ENCODE results near the gene GRIN3B.

Gene GRIN3B

GRCh38 chr19:1000095-1000494 lies at the start of gene GRIN3B:
GRIN3B (plus strand) TSS chr19:1000419; CDS start chr19:1000438, 19 bp downstream.
- TF ChIP-seq CTCF (IDR thresholded peaks at IDR 0.05): peak; percentile 67

DNA sequence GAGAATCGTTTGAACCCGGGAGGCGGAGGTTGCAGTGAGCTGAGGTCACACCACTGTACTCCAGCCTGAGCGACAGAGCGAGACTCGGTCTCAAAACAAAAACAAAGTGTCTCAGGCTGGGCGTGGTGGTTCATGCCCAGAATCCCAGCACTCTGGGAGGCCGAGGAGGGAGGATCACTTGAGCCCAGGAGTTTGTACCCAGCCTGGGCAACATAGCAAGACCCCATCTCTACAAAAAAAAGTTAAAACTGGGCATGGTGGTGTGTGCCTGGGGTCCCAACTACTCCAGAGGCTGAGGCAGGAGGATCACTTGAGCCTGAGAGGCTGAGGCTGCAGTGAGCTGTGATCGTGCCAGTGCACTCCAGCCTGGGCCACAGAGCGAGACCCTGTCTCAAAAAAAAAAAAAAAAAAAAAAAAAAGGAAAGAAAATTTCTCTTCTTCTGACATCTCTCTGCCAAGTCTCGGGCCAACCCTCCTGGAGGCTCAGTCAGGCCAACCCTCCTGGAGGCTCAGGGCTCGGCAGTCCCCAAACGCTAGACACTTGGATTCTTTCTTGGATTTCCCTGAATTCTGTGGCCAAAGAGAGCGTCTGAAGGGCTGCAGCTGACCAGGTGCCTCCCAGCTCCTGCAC lies 48.1 kb upstream of the GRIN3B start:
- no peak for TF ChIP-seq CTCF (IDR thresholded peaks at IDR 0.05)

DNA sequence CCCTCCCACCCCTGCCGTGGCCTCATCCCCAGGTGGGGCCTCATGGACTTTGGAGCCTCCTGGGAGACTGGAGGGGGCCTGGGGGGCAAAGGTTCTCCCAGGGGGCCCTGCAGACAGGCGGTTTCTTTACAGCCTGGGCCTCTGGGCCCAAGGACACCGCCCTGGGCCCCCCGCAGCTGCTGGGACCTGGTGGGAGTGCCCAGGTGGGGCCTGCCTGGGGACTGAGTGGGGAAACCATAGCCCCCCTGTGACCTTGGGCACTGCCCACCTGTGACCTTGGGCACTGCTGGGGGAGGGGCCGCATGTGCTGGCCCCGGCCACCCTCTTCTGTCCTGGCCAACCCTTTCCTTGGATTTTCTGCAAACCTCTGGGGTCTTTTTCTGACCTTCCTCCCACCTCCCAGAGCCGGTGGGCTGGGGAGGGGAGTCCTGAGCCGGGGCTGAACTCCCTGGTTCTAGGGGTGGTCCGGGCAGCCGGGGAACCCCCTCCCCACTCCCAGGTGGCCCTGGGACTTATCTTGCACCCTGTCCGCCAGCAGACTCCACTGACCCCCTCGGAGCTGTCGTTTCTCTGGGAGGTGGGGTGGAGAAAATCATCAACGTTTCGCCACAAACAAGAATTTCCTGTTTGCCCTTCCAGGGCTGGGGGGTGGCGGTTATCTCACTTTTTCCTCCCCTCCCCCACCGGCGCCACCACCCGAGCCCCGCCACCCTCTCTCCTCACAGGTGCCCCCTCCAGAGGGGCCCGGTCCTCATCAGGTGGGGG lies 47.4 kb upstream of the GRIN3B start:
- TF ChIP-seq CTCF (IDR thresholded peaks at IDR 0.05): no peak

GRCh38 chr19:953445-954271 lies 46.6 kb upstream of the GRIN3B start:
- no peak for TF ChIP-seq CTCF (IDR thresholded peaks at IDR 0.05)

GRCh38 chr19:954272-954671 lies 45.9 kb upstream of the GRIN3B start:
- TF ChIP-seq CTCF (IDR thresholded peaks at IDR 0.05): no peak

GRCh38 chr19:954672-955494 lies 45.3 kb upstream of the GRIN3B start:
- no peak for TF ChIP-seq CTCF (IDR thresholded peaks at IDR 0.05)

All from LNCAP (cell line).